Vagina (tissue), 2 donors: ENCODE data around the gene SERPINA3.

Experiments used
- POLR2A ChIP-seq, 2 donors: fragments of 450-650 bp; IDR thresholded peaks; one replicate each; pipeline ENCODE4 v1.6.1; 2017; ENCODE audit warnings: antibody characterized with exemption in 2 of 2, mild to moderate bottlenecking in 2 of 2, moderate library complexity in 2 of 2
- POLR2AphosphoS5 ChIP-seq, 2 donors: sonication (generic); formaldehyde crosslinking; IDR thresholded peaks; one replicate each; pipeline ENCODE4 v1.9.0; 2017; ENCODE audit warnings: antibody characterized with exemption in 2 of 2, mild to moderate bottlenecking in 2 of 2, low read depth in 1 of 2; ENCODE audit not compliant: insufficient read depth in 1 of 2
- TF ChIP-seq, protein P1 (sequence below), 3 experiments: fragments of 450-650 bp in 2 of 3; fragments of 200-600 bp in 1 of 3; sonication (generic) in 1 of 3; IDR thresholded peaks; one replicate each; pipeline ENCODE4 v1.5.1; 2017 to 2019; ENCODE audit warnings: antibody characterized with exemption in 3 of 3, mild to moderate bottlenecking in 2 of 3, moderate library complexity in 2 of 3

DNA sequence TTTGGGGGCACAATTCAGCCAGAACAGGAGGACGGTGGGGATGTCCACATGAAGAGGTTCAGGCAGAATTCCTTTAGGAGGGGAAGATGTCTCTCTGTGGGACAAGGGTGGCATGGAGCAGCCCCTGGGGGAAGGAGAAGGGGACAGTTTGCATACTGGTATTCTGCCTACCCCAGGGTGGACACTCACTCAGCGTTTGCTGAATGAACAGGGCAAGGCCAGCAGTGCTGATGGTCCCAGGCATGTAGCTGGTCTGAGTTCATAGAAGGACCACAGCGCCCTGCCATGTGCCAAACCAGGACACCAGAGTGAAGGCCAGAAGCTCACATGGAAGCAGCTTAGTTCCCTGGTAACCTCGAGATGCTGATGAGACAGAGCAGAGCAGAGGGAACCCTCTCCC lies 25.6 kb upstream of the SERPINA3 start:
- TF ChIP-seq, protein P1, sequence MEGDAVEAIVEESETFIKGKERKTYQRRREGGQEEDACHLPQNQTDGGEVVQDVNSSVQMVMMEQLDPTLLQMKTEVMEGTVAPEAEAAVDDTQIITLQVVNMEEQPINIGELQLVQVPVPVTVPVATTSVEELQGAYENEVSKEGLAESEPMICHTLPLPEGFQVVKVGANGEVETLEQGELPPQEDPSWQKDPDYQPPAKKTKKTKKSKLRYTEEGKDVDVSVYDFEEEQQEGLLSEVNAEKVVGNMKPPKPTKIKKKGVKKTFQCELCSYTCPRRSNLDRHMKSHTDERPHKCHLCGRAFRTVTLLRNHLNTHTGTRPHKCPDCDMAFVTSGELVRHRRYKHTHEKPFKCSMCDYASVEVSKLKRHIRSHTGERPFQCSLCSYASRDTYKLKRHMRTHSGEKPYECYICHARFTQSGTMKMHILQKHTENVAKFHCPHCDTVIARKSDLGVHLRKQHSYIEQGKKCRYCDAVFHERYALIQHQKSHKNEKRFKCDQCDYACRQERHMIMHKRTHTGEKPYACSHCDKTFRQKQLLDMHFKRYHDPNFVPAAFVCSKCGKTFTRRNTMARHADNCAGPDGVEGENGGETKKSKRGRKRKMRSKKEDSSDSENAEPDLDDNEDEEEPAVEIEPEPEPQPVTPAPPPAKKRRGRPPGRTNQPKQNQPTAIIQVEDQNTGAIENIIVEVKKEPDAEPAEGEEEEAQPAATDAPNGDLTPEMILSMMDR (IDR thresholded peaks at IDR 0.05) = no peak
- no peak for TF ChIP-seq POLR2A (IDR thresholded peaks at IDR 0.05)
- TF ChIP-seq POLR2AphosphoS5 (IDR thresholded peaks at IDR 0.05; ENCODE audit: insufficient read depth in 1 of 2, low read depth in 1 of 2) = no peak
